ENCODE data around the gene RIOX2. TPM values are rescaled to one million over a fixed set of nuclear protein-coding genes. Genes with fewer than 3 reads are reported as not detected.

RIOX2 gene
- total RNA-seq, 2 donors from 2014 or later = 28.0 to 61.5 TPM

- Mint-ChIP-seq H3K4me1 (no peaks in the 10 kb centered on the region), H3K36me3 (ENCODE audit: low read depth) (peaks cover 43% of the 10 kb centered on the region), H3K27ac (no peak overlapping the region), H3K27me3 (no peaks in the 10 kb centered on the region), H3K9me3 (no peaks in the 10 kb centered on the region), H3K4me3 (no peak overlapping the region)
- ATAC-seq (replicated peaks) = no peak
These were observed 77.0 kb downstream of the RIOX2 start for GRCh38 chr3:97895216-97895615.

GRCh38 chr3:97892852-97893251, 79.4 kb downstream of the RIOX2 start:
- Mint-ChIP-seq H3K27ac (no peak overlapping the region), H3K4me1 (no peaks in the 10 kb centered on the region), H3K27me3 (no peaks in the 10 kb centered on the region), H3K9me3 (no peaks in the 10 kb centered on the region), H3K36me3 (ENCODE audit: low read depth) (peaks cover 55% of the 10 kb centered on the region), H3K4me3 (no peak overlapping the region)
- ATAC-seq (replicated peaks) = no peak

Other genes starting within 250 kb of the RIOX2 start
- gene ARL6, start 207.7 kb downstream of the RIOX2 start, total RNA-seq = 1 to 10 TPM; 2.3 to 9.0 TPM
- gene CRYBG3, start 150.4 kb downstream of the RIOX2 start, total RNA-seq = 10 to 100 TPM; 15.3 to 26.7 TPM
- gene GABRR3, start 62.9 kb upstream of the RIOX2 start, total RNA-seq = not detected
- not detected for gene OR5AC2, start 114.7 kb upstream of the RIOX2 start, total RNA-seq
- not detected for gene OR5H1, start 158.3 kb upstream of the RIOX2 start, total RNA-seq
- gene OR5H14, start 175.0 kb upstream of the RIOX2 start, total RNA-seq = not detected
- not detected for gene OR5H15, start 194.3 kb upstream of the RIOX2 start, total RNA-seq